Measurements from ENCODE around the gene CTBP2.

Gene CTBP2

GRCh38 chr10:124955868-124956267, 204.5 kb downstream of the CTBP2 start:
- DNase-seq (ENCODE audit: insufficient read length, low spot score) (no peak), FAIRE-seq (no peak)
- no peak for TF ChIP-seq POLR2A (IDR thresholded peaks at IDR 0.05; ENCODE audit: low read depth, low read length)

DNA sequence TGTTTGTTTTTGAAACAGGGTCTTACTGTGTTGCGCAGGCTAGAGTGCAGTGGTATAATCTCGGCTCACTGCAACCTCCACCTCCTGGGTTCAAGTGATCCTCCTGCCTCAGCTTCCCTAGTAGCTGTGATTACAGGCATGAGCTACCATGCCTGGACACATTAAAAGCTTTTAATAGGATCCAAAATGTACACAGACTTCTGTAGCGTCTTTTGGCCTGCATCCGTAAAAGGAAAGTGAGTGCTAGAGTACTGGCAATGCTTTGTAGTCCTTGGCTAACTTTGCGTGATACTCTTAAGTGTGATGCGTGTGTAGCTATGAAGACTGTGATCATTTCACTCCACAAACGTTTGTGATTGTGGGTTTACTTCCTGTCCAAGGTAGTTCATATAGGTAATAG, 205.1 kb downstream of the CTBP2 start:
- no peak for FAIRE-seq

GRCh38 chr10:124953421-124953820, 206.9 kb downstream of the CTBP2 start:
- DNase-seq (ENCODE audit: insufficient read length, low spot score) (no peak), FAIRE-seq (no peak)
- no peak for TF ChIP-seq POLR2A (IDR thresholded peaks at IDR 0.05; ENCODE audit: low read depth, low read length)

More for the DNA sequence above, 205.1 kb downstream of the CTBP2 start:
- TF ChIP-seq POLR2A (IDR thresholded peaks at IDR 0.05; ENCODE audit: low read depth, low read length) = no peak
- DNase-seq (ENCODE audit: insufficient read length, low spot score) = no peak

- no peak for DNase-seq (ENCODE audit: insufficient read length, low spot score)
- TF ChIP-seq POLR2A (IDR thresholded peaks at IDR 0.05; ENCODE audit: low read depth, low read length) = no peak
- FAIRE-seq = no peak
Observed at GRCh38 chr10:124952123-124952522, 208.2 kb downstream of the CTBP2 start.

DNA sequence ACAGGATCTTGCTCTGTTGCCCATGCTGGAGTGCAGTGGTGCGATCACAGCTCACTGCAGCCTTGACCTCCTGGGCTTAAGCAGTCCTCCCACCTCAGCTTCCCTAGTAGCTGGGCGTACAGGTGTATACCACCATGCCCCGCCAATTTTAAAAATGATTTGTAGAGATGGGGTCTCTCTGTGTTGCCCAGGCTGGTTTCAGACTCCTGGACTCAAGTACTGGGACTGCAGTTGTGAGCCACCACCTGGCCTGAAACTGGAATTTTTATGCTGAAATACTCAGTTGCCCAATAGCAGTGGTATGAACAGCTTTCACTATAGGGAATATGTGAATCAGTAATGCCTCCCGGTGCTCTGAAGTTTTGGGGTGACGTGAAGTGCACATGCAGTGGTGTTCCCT, 210.8 kb downstream of the CTBP2 start:
- DNase-seq (ENCODE audit: insufficient read length, low spot score) (no peak), FAIRE-seq (no peak)
- no peak for TF ChIP-seq POLR2A (IDR thresholded peaks at IDR 0.05; ENCODE audit: low read depth, low read length)

DNA sequence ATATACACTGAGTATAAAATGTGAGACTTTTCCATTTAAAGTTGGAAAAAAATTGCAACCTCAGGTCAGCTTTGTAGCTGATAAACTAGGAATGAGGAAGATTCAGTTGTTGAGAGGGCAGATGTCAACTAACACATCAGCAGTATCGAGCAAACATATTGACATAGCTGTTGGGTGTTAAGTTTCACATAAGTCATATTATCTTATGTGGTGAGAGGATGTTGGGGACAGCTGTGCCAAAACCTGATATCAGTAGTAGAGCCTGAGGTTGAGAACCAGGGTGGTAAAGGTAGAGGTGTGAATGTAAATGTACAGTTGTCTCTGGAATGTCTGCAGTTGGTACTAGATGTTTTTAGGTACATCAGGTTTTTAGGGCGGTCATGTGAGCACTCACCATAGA, 213.4 kb downstream of the CTBP2 start:
- FAIRE-seq = peak; percentile 43
- DNase-seq (ENCODE audit: insufficient read length, low spot score) = no peak
- TF ChIP-seq POLR2A (IDR thresholded peaks at IDR 0.05; ENCODE audit: low read depth, low read length) = no peak

- TF ChIP-seq POLR2A (IDR thresholded peaks at IDR 0.05; ENCODE audit: low read depth, low read length) = no peak
- FAIRE-seq (no peak), DNase-seq (ENCODE audit: insufficient read length, low spot score) (no peak)
Observed at GRCh38 chr10:124944982-124945381, 215.4 kb downstream of the CTBP2 start.

DNA sequence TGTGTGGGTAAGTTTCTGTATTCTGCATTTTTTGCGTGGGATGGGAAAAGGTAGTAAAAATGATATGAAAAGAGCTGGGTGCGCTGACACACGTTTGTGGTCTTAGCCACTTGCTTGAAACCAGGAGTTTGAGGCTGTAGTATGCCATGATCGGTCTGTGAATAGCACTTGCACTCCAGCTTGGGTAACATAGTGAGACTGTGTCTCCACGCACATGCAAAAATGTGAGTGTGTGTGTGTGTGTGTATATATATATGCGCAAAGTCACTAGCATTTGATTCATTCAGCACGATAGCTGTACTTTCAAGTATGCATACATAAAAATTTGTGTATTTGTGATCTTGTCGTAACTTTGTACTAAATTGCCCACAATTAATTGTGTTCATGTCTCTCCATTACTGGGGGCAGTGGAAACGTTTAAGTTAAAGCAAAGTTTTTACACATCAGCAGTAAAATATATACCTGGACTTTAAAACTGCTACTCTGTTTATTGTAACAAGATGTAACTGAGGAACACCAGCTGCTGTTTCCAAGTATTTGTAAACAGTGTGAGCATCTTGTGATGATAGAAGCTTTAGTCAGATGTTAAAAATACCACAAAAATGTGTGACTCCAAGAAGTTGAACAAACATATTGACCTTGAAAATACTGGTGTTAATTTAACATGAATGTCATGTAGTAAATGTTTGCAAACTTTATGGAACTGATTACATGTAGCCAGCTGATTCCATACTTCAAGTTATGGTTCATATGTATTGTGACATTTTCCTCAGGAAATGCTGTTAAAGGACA, 216.9 kb downstream of the CTBP2 start:
- FAIRE-seq (peak; percentile 23), DNase-seq (ENCODE audit: insufficient read length, low spot score) (no peak)
- TF ChIP-seq POLR2A (IDR thresholded peaks at IDR 0.05; ENCODE audit: low read depth, low read length) = no peak

- FAIRE-seq (peak; percentile 45), DNase-seq (ENCODE audit: insufficient read length, low spot score) (no peak)
Observed at GRCh38 chr10:124942317-124943169, 217.8 kb downstream of the CTBP2 start.

DNA sequence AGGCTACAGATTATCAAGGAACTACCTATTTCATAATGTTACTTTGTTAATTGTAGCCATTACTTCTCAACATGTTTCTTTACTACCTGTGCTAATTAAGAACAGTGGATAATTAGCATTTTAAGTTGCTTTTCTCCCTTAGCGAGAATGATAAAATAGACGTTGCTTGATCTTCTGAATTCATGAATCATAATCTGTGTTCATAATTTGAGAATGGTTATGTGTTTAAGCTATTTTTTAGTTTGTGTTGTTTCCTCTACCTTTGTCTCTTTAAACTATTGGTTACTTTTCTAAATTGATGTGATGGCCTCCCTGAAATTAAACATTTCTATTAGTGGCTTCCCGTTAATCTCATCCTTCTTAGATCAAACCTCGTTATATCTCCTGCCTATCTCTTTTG, 218.5 kb downstream of the CTBP2 start, which contains the start of gene ZRANB1:
Gene ZRANB1 (plus strand): TSS at position 301 of the 400 bp plus-strand sequence. CDS start 371 bp downstream, outside the sequence.
- no peak for TF ChIP-seq POLR2A (IDR thresholded peaks at IDR 0.05; ENCODE audit: low read depth, low read length)
- FAIRE-seq (no peak), DNase-seq (ENCODE audit: insufficient read length, low spot score) (no peak)

More at GRCh38 chr10:124942317-124943169, 217.8 kb downstream of the CTBP2 start:
- TF ChIP-seq POLR2A (IDR thresholded peaks at IDR 0.05; ENCODE audit: low read depth, low read length) = no peak

- FAIRE-seq = no peak
Observed at GRCh38 chr10:124939290-124939689, 221.1 kb downstream of the CTBP2 start.

GRCh38 chr10:124936813-124937212, 223.6 kb downstream of the CTBP2 start:
- FAIRE-seq (no peak), DNase-seq (ENCODE audit: insufficient read length, low spot score) (no peak)
- TF ChIP-seq POLR2A (IDR thresholded peaks at IDR 0.05; ENCODE audit: low read depth, low read length) = no peak

More at GRCh38 chr10:124939290-124939689, 221.1 kb downstream of the CTBP2 start:
- DNase-seq (ENCODE audit: insufficient read length, low spot score) = no peak
- no peak for TF ChIP-seq POLR2A (IDR thresholded peaks at IDR 0.05; ENCODE audit: low read depth, low read length)

DNA sequence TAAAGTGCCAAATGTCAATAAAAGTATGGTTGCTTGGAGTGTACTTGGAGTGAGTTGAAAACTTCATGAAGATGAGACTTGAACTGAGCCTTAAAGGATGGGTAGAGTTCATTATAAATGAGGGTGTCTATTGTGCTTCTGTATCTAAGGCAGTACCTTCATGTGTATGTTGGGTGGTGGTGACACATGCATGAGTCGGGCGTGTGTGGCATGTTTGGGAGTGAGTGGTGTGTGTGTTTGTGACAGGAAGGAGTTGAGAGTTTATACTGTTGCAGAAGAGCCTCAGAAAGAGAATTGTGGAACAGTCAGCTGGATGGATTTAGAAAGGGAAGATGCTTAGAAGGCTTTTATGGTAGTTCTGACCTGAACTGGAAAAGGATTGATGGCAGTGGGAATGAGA, 224.4 kb downstream of the CTBP2 start:
- no peak for DNase-seq (ENCODE audit: insufficient read length, low spot score)
- no peak for TF ChIP-seq POLR2A (IDR thresholded peaks at IDR 0.05; ENCODE audit: low read depth, low read length)
- no peak for FAIRE-seq

Data from H54 (cell line).